T-helper 2 cell (primary cell): ENCODE results near the gene RNF222.
"Not testable (repeated sequence)": the region's sequence is repeated elsewhere in the genome, so short reads cannot be mapped to it uniquely, and the experiment has no call there.

Source experiments
- DNase-seq, 5 experiments: peaks; one replicate each; pipeline versions ENCODE4 v3.0.0 to v3.0.0-alpha.2; 2012 to 2022

RNF222 gene

GRCh38 chr17:8378117-8378516 lies 19.5 kb downstream of the RNF222 start:
- not testable (repeated sequence) for DNase-seq

DNA sequence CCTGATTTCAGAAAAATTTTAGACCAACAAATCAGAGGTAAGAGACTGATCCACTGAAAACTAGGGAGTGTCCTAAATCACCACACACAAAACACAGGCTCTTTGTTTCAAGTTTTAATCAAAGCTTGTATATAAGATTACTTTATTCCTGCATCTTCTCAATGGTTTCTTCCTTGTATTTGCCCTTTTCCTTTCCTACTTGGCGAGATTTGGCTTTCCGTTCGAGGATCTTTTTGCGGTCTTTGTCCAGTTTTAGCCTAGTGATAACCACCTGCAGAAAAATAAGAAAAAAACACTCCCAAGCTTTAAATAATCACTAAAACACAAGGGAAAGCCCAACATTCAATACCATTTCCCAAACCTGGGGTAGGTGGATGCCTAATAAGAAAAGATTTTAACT lies 20.2 kb downstream of the RNF222 start:
- no peak for DNase-seq

DNA sequence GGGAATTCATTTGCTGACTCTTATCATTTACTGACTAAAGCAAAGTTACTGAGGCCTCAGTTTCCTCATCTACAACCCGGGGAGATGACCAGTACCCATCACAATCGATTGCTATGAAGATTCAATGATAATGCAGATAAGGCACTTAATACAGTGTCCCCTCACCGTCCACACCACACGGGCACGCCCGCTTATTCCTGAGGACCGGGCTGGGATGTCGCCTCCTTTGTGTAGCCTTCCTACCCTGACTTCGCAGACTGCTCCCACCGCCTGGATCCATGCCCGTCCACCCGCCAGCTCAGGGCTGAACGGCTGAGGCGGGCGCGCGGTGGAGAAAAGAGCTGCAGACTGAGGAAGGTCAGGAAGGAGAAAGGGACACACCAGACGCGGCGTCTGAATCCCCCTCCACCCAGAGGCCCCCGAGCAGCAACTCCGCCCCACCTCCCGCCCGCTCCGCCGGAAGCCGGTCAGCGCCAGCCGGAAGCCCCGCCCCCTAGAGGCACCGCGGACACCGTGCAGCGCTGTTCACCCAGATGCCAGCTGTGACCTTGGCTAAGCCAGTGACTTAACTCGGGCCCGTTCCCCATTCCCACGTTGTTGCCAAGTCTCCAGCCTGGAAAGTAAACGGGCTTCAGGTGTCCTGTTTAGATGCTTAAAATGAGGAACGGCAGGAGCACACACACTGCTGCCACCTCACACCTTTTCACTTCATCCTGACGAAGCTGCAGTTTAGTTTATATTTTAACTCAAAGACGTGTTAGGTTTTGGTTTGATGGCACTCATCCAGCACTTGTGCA lies 21.2 kb downstream of the RNF222 start, which contains the start of gene KRABD2:
KRABD2 (minus strand) TSS at position 434 of the 797 bp plus-strand sequence.
- peak; percentile 78 to 91 (median 87) for DNase-seq

GRCh38 chr17:8375738-8376259 lies 21.8 kb downstream of the RNF222 start:
- no peak for DNase-seq

GRCh38 chr17:8373856-8374255 lies 23.8 kb downstream of the RNF222 start:
- not testable (repeated sequence) for DNase-seq

DNA sequence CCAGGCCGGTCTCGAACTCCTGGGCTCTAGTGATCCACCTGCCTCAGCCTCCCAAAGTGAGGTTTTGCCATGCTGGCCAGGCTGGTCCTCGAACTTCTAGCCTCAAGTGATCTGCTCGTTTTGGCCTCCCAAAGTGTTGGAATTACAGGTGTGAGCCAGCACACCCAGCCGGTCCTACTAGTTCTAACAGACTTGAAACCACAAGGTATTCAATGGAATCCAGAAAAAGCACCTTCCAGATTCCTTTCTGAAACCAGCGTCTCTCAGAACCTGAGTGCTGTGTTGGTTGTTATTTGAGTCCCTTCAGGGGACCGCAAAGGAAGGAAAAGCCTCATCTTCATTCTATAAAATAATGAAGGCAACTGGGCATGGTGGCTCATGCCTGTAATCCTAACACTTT lies 25.2 kb downstream of the RNF222 start:
- no peak for DNase-seq

DNA sequence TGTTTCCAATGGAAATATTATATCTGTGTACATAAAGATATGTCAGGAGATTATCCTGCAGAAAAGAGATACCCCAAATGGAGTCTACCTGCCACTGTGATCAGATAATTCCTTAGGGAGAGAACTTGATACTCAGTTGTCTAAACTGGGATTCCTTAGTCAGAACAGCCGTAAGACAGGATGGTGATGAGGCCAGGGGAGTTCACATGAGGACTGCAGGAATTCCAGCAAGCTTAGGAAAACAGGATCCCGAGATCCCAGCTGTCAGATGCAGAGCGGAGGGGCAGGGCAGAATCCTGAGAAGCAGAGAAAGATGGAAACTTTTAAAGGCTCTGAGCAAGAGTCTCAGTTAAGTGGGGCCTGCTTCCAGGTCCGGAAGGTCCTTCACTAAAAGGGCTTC lies 25.8 kb downstream of the RNF222 start:
- DNase-seq = no peak

- DNase-seq = no peak
Observed at GRCh38 chr17:8369944-8370343, 27.7 kb downstream of the RNF222 start.

GRCh38 chr17:8368193-8368592 lies 29.4 kb downstream of the RNF222 start:
- DNase-seq = no peak

- DNase-seq = no peak
Observed at GRCh38 chr17:8366231-8366630, 31.4 kb downstream of the RNF222 start.

GRCh38 chr17:8365143-8365542 lies 32.5 kb downstream of the RNF222 start:
- no peak for DNase-seq

DNA sequence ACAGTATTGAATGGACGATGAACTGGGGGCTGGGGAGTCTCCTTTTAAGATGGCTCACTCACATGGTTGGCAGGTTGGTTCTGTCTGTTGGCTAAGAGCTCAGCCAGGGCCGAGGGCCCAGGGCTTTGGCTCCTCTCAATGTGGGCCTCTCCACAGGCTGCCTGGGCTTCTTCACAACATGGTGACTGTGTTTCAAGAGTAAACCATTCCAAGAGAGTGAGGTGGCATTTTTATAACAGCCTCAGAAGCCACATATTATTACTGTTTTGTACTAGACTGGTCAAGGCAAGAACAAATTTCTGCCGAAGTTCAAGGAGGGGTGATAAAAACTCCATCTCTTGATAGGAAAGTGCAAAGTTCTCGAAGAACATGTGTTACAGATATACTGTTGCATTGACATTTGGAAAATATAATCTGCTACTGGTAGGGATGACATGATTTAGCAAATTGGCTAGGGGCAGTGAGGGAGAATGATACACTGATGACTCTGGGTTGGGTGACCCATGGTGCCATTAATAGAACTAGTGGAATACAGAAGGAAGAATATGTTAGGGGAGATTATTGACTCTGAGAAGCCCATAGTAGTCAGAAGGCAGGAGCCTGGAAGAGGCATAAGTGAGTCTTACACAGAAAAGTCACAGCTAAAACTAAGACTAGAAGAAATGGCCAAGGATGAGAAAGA lies 34.8 kb downstream of the RNF222 start:
- DNase-seq = no peak

DNA sequence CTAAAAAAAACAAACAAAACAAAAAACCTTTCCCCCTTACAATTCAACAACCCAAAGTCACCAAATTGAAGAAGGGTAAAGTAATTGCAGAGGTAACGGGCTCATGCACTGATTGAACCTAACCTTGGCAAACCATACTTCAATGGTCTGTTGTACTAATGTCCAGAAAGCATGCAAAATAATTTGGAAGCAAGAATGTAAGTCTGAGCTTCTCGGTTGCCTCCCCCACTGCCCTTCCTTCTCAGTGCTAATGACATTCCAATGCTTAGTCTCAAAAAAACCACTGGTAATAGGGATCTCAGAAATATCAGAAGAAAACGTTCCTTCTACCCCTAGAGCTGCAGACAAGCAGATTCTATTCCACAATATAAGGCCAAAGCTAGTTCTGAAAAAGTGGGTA lies 36.9 kb downstream of the RNF222 start:
- no peak for DNase-seq

GRCh38 chr17:8360260-8360659 lies 37.4 kb downstream of the RNF222 start:
- no peak for DNase-seq

- no peak for DNase-seq
Observed at GRCh38 chr17:8359769-8360168, 37.9 kb downstream of the RNF222 start.

- no peak for DNase-seq
Observed at GRCh38 chr17:8357910-8358309, 39.7 kb downstream of the RNF222 start.

DNA sequence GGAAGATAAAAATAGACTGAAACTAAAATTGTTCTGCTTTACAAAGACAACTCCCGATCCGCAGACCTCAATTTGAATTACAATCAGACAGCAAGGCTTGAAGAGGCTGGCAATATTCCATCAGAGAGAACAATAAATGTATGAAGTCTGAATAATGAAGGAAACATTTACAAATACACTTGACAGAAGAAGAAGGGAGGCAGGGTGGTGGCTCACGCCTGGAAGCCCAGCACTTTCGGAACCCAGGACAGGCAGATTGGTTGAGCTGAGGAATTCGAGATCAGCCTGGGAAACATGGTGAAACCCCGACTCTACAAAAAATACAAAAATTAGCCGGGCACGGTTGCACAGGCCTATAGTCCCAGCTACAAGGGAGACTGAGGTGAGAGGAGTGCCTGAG lies 43.4 kb downstream of the RNF222 start:
- DNase-seq = no peak

GRCh38 chr17:8353736-8354135 lies 43.9 kb downstream of the RNF222 start:
- DNase-seq = no peak

DNA sequence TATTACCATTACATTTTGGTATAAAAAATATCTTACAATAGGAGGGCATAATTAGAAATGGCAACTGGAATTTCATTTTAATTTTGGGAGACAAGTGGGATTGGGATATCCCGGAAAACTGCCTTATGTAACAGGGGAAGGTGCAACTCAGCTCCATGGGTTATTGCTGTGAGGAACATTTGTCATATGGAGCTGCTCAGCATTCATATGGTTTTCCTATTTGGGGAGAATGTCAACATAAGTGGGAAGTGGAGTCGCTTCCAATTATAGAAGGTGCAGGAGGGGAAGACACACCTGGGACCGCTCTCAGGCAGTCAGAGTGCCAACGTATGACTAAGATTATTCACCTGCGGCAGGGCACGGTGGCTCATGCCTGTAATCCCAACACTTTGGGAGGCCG lies 47.3 kb downstream of the RNF222 start:
- DNase-seq = no peak

DNA sequence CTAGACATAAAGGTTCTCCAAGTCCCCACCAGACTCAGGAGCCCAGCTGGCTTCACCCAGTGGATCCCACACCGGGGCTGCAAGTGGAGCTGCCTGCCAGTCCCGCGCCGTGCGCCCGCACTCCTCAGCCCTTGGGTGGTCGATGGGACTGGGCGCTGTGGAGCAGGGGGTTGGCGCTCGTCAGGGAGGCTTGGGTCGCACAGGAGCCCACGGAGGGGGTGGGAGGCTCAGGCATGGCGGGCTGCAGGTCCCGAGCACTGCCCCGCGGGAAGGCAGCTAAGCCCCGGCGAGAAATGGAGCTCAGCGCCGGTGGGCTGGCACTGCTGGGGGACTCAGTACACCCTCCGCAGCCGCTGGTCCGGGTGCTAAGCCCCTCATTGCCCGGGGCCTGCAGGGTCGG lies 50.6 kb downstream of the RNF222 start:
- DNase-seq = not testable (repeated sequence)

DNA sequence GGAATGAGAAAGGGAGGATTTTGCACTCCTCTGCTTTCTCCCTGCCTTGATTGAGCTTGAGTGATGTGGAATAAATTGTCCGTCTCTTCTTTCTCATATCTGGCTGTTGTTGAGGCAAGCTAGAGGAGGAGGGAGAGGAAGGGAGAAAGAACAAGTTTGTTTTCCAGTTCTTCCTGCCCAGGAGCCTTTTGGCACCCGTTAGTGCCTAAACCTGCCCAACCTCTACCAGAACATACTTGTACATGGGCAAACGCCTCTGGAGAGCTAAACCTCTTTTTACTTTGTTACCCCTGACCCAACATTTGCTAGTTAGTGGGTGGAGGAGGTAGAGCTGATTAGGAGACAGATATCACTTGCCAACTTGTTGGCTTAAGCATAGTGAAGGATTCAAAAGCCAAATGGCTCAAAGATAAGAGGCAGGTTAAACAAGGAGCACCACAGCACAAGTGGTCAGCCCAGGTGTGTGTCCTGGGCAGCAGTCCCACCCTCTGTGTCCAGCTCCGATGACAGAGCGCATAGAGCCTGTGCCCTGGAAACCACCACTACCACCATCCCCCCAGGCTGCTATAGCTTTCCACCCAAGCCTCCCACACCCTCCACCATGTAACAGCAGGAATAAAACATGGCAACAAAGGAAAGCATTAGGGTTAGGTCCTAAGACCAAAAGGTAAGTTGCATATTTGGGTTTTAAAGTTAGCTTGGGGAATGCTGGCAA lies 51.5 kb downstream of the RNF222 start:
- no peak for DNase-seq

DNA sequence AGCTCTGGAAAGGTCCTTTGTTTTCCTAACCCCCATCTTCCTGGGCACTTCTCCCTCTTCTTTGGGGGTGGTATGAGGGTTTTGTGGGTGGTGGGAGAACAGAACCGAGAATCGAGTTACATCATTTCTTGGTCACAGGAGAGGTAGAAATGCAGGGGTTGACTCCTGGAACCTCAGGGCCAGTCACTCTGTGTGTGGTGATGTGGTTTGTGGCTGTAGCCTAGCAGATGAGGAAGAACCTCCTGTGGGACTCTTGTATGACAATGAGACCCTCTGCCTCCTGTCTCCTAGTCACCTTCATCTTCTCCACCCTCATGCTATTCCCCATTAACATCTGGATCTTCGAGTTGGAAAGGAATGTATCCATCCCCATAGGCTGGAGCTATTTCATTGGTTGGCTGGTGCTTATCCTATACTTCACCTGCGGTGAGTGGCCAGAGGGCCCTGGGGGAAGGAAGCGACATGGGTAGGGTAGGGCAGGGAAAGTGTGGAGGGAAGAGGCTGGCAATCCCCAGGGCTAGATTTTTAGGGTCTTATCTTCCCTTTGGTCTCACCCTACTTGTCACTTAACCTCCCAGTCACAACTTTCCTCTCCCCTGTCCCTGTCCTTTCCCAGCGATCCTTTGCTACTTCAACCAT lies 52.5 kb downstream of the RNF222 start:
- peak in 1 of 5 experiments; percentile 11 for DNase-seq

- no peak for DNase-seq
Observed at GRCh38 chr17:8341456-8341855, 56.2 kb downstream of the RNF222 start.
